B cell (primary cell): Measurements from ENCODE around the gene NMNAT2.

ENCODE experiments used
- EZH2 ChIP-seq: IDR thresholded peaks from 2 replicates; pipeline ENCODE4 v1.6.1; 2012; ENCODE audit warnings: borderline replicate concordance, low read depth, mild to moderate bottlenecking, moderate library complexity, low read length; ENCODE audit not compliant: insufficient read depth, poor library complexity, severe bottlenecking
- TF ChIP-seq, protein P1 (sequence below): fragments of 200-600 bp; IDR thresholded peaks from one replicate; pipeline ENCODE4 v1.8.0; 2022; ENCODE audit warnings: antibody characterized with exemption, mild to moderate bottlenecking

DNA sequence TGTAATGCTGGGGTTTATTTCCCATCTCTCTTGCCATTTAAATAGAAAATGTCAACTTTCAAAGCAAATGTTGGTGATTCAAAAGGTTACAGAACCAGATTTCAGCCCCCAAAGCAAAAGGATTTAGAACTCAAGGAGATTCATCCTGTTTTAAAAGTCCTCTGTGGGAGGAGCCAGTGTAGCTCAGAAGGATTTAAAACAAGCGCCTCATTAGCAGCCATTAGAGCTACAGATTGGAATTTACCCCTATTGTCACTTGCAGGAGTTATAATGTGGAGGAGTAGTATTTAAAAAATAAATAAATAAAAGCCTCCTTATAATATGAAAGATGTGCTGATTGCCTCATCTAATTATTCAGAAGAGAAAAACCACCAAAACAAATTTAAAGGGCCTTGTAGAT is 124.3 kb downstream of the NMNAT2 start:
- TF ChIP-seq, protein P1, sequence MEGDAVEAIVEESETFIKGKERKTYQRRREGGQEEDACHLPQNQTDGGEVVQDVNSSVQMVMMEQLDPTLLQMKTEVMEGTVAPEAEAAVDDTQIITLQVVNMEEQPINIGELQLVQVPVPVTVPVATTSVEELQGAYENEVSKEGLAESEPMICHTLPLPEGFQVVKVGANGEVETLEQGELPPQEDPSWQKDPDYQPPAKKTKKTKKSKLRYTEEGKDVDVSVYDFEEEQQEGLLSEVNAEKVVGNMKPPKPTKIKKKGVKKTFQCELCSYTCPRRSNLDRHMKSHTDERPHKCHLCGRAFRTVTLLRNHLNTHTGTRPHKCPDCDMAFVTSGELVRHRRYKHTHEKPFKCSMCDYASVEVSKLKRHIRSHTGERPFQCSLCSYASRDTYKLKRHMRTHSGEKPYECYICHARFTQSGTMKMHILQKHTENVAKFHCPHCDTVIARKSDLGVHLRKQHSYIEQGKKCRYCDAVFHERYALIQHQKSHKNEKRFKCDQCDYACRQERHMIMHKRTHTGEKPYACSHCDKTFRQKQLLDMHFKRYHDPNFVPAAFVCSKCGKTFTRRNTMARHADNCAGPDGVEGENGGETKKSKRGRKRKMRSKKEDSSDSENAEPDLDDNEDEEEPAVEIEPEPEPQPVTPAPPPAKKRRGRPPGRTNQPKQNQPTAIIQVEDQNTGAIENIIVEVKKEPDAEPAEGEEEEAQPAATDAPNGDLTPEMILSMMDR, result no peak
- TF ChIP-seq EZH2, result no peak
